ENCODE results near the gene SH3PXD2A. TPM values are rescaled to one million over a fixed set of nuclear protein-coding genes. Genes with fewer than 3 reads are reported as not detected.

Gene SH3PXD2A
- total and polyA plus RNA-seq, 10 of the 15 experiments (the other 5 are each of a cell fraction or from before 2014, with no cell fraction given), result 0.63 to 14.0 (median 4.4) TPM

DNA sequence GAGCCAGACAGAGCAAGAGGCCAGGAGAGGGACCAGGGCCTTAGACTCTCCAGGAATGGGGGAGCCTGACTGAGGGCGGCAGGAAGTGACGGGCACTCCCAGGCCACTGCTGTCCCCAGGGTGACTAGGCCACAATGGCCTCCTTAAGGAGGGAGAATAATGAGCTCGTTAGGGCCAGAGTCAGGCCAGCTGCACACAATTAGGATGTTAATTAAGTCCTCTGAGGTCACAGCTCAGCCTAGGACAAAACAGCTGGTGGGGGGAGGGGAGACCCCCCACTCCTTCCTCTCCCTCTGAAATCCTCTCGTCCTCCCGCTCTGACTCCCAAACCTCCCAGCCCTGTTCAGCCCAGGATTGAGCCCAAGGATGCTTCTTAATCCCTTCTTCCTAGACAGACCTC lies 218.9 kb downstream of the SH3PXD2A start (continued):
- TF ChIP-seq, protein P1, sequence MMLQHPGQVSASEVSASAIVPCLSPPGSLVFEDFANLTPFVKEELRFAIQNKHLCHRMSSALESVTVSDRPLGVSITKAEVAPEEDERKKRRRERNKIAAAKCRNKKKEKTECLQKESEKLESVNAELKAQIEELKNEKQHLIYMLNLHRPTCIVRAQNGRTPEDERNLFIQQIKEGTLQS (IDR thresholded peaks at IDR 0.05; ENCODE audit: borderline replicate concordance, extremely low read depth, low read depth, low read length), result no peak
- no peak for TF ChIP-seq SPI1 (IDR thresholded peaks at IDR 0.05; ENCODE audit: borderline replicate concordance, insufficient read depth, low read depth, low read length)

GRCh38 chr10:103635580-103635979 lies 219.8 kb downstream of the SH3PXD2A start:
- Histone ChIP-seq H3K4me3 (no peak overlapping the region), H3K9ac (ENCODE audit: control insufficient read depth, insufficient read depth, low read length) (no peak overlapping the region), H3K27me3 (replicated peaks in 1 of 2; ENCODE audit: control insufficient read depth in 2 of 2, insufficient read depth in 2 of 2, low read length in 1 of 2) (no peaks in the 10 kb centered on the region), H3K4me1 (ENCODE audit: control insufficient read depth, insufficient read depth, low read length) (peaks cover 11% of the 10 kb centered on the region), H4K20me1 (ENCODE audit: control insufficient read depth, insufficient read depth) (no peaks in the 10 kb centered on the region), H3K4me2 (ENCODE audit: control insufficient read depth, insufficient read depth) (no peak overlapping the region), H3K27ac (ENCODE audit: control insufficient read depth, insufficient read depth) (no peak overlapping the region), H3K79me2 (ENCODE audit: control insufficient read depth, insufficient read depth, low read length) (no peaks in the 10 kb centered on the region; the same call in 1 of the 2 replicates), H2AFZ (ENCODE audit: control insufficient read depth, low read depth, low read length) (no peak overlapping the region), H3K9me3 (replicated peaks; ENCODE audit: control insufficient read depth, insufficient read depth, low read length) (no peaks in the 10 kb centered on the region), H3K36me3 (ENCODE audit: control insufficient read depth in 2 of 2, insufficient read depth in 2 of 2, low read length in 1 of 2) (peaks cover 9 to 12% of the 10 kb centered on the region in 2 experiments)
- ChIA-PET CTCF (no interaction called here), SMC1A (ENCODE audit: uncharacterized antibody, unreplicated experiment) (interaction anchor here (1.3 kb wide), 1 partner anchor 50 kb away, joined by 6 read pairs; no protein-coding TSS in a partner anchor), RAD21 (ENCODE audit: unreplicated experiment) (no interaction called here), POLR2A (interaction anchor here (0.7 kb wide), 1 partner anchor 16 kb away, joined by 8 read pairs; no protein-coding TSS in a partner anchor)
- WGBS (ENCODE audit: insufficient coverage, insufficient replicate concordance, low lambda C conversion rate, missing lambda C conversion rate), result 66% methylated on average over 5 of the region's 5 CpGs
- intact Hi-C loops (cut with micrococcal nuclease; ENCODE audit: unreplicated experiment), result no loop called here
- ATAC-seq, result no peak
- no peak for DNase-seq (ENCODE audit: low read depth, low spot score)
- in situ Hi-C loops (cut with MboI), result no loop called here
- no TSS peak for BruUV-seq (replicated peaks)
- no peak for TF ChIP-seq CBX3 (IDR thresholded peaks at IDR 0.05; ENCODE audit: borderline replicate concordance, low read depth)
- TF ChIP-seq WRNIP1 (IDR thresholded peaks at IDR 0.05; ENCODE audit: borderline replicate concordance, low read depth, low read length), result no peak
- no peak for TF ChIP-seq ZNF217 (IDR thresholded peaks at IDR 0.05)
- TF ChIP-seq BHLHE40 (IDR thresholded peaks at IDR 0.05; ENCODE audit: borderline replicate concordance in 1 of 2, low read depth in 2 of 2, low read length in 1 of 2), result no peak
- no peak for TF ChIP-seq SP1 (IDR thresholded peaks at IDR 0.05; ENCODE audit: low read depth, low read length)
- no peak for TF ChIP-seq SPI1 (IDR thresholded peaks at IDR 0.05; ENCODE audit: borderline replicate concordance, insufficient read depth, low read depth, low read length)
- TF ChIP-seq EGR1 (IDR thresholded peaks at IDR 0.05; ENCODE audit: borderline replicate concordance in 1 of 2, low read depth in 2 of 2, low read length in 2 of 2), result no peak
- FAIRE-seq, result no peak

Measured in GM12878 (cell line).